Renal cortical epithelial cell (primary cell): ENCODE results near the gene FBLN7. TPM values are rescaled to one million over a fixed set of nuclear protein-coding genes. Genes with fewer than 3 reads are reported as not detected.

Experiments
- DNase-seq: peaks from one replicate; pipeline ENCODE4 v3.0.0-alpha.2; 2011; ENCODE audit warnings: low read depth
- total RNA-seq: library from RNA; depleted of rRNA; stranded (reverse); fragments of >200 nt; gene quantifications from 2 replicates; pipeline ENCODE4 v1.2.3, GENCODE V29; 2014

FBLN7 gene
- total RNA-seq, 1 donor from 2014 or later = 0.15 TPM

DNA sequence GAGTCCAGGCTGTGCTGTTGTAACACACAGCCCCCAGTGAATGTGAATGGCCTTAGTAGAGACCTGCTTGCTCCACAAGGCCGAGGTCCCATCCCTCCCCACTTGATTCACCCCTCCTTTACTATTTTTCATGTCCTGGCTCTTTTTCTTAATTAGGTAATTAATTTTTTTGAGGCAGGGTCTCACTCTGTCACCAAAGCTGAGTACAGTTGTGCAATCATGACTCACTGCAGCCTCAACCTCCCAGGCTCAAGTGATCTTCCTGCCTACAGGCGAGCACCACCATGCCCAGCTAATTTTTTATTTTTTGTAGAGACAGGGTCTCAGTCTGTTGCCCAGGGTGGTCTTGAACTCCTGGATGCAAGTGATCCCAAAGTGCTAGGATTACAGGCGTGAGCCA lies 19.3 kb downstream of the FBLN7 start:
- no peak for DNase-seq

GRCh38 chr2:112159454-112159921 lies 21.3 kb downstream of the FBLN7 start:
- no peak for DNase-seq

DNA sequence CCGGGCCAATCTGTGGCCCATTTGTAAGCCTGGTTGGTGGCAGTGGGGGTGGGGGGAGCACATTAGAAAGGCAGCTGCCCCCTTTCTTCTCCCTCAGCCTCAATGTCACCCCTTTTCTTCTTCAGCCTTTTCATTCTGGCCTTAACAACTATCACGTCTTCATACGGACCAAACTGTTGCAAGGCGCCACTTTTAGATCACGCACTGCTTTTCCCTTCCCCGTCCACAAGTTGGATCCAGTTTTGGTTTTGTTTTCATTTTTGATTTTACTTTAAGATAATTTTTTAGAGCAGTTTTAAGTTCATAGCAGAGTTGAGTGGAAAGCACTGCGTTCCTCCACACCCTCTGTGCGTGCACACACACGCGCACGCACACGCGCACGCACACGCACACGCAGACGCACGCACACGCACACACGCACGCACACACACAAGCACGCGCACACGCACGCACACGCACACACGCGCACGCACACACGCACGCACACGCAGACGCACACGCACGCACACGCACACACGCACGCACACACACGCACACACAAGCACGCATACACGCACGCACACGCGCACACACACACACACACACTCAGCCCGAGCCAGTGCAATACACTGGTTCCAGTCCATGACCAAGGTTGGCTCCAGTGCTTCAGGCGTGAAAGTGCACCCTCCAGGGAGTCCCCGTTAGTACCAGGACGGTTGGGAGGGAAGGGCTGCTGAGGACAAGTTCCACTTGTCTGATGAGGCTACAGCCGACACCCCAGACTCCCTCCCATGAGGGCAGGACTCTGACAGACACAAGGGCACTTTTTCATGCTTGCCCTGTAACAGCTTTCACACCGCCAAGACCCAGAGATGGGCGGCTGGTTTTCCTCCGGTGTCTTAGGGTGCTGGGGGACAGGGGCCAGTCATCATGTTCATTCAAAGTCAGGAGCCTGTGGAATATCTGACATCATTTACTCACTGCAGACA lies 22.4 kb downstream of the FBLN7 start:
- DNase-seq = no peak

- no peak for DNase-seq
Observed at GRCh38 chr2:112161431-112162145, 23.4 kb downstream of the FBLN7 start.

DNA sequence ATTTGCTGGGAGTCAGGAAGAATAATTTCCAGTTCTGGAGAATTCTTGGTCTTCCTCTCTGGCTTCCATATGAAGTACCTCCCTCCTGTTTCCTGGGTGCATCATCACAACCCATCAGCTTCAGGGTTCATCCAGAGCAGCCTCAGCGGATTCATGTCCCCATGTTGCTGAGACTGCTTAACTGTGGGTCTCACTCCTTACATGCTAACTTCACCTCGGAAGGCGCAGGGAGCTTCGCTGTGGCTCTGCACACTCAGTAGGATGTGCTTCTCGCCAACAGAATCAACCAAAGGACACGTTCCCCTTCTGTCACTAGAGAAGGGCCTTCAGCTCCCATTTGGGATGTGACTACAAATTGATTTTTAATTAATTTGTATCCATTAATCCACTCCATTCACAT lies 24.2 kb downstream of the FBLN7 start:
- no peak for DNase-seq

DNA sequence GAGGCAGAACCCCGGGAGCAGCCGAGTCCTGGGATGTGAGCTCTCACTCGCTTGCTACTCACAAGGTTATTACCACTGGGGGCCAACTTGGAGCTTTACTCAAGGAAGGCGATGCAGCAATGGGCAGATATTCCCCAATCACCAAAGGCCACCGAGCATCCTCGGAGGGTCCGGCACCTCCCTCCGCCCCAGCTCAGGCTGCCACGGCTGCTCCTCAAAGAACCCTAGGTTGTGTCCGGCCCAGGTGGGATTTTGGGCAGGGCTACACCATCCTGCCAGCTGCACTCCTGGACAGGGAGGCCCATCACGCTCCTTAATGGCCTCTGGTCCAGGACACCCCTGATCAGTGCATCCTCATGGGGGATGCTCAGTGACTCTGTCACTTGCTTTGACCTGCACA lies 24.8 kb downstream of the FBLN7 start:
- DNase-seq = no peak

DNA sequence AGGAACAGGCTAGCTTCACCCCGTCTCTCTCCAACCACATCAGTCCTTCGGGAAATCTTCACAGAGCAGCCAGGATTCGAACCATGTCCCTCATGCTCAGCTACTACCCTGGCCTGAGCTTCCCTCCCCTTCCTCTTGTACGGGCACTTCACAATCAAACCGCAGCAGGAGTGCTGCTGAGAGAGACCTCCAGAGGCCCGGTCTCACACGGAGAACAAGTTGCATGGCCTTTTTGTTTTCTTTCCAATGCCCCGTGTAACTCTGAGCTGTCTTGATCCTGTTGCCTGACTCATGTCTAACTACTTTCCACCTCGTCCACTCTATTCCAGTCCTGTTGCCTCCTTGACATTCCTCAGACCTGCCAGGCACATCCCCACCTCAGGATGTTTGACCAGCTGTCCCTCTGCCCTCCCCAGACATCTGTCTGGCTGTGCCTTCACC lies 25.4 kb downstream of the FBLN7 start:
- DNase-seq = no peak

GRCh38 chr2:112164876-112165275 lies 26.7 kb downstream of the FBLN7 start:
- no peak for DNase-seq

DNA sequence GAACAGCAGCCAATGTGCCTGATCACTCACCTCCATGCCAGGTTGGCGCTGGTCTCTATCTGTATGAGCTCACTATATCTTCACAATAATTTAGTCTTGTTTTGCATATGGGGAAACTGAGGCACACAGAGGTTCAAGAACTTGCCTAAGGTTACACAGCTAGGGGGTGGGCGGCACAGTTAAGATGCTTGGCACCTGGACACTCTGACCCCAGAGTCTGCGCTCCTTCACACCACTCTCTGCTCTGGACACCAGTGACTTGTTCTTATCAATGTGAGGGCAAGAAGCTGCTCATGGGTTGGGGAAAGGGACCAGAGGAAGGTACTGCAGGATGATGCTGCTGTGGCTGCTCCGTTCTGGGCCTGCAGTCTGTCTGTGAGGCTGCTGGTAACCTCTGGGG lies 27.1 kb downstream of the FBLN7 start:
- no peak for DNase-seq

- DNase-seq = no peak
Observed at GRCh38 chr2:112166806-112167499, 28.8 kb downstream of the FBLN7 start.

- DNase-seq = no peak
Observed at GRCh38 chr2:112168422-112169124, 30.4 kb downstream of the FBLN7 start.

DNA sequence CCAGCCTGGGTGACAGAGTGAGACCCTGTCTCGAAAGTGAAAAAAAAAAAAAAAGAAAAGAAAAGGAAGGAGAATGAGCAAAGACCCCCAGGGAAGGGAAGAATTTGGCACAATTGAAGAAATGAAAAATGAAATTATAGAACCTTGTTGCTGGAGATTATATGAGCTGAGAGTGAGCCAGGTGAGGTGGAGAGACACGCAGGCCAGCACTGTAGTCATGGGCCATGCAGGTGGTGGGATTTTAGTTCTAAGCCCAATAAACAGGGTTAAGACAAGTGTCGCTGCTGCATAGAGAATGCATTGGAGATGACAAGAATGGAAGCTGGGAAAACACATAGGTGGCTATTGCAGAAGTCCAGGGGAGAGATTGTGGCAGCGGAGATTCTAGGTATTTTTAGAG lies 32.3 kb downstream of the FBLN7 start:
- no peak for DNase-seq

- peak; percentile 91 for DNase-seq
Observed at GRCh38 chr2:112173646-112174319, 35.6 kb downstream of the FBLN7 start.

GRCh38 chr2:112174383-112174782 lies 36.2 kb downstream of the FBLN7 start:
- peak; percentile 46 for DNase-seq

GRCh38 chr2:112175333-112175732 lies 37.1 kb downstream of the FBLN7 start:
- no peak for DNase-seq

DNA sequence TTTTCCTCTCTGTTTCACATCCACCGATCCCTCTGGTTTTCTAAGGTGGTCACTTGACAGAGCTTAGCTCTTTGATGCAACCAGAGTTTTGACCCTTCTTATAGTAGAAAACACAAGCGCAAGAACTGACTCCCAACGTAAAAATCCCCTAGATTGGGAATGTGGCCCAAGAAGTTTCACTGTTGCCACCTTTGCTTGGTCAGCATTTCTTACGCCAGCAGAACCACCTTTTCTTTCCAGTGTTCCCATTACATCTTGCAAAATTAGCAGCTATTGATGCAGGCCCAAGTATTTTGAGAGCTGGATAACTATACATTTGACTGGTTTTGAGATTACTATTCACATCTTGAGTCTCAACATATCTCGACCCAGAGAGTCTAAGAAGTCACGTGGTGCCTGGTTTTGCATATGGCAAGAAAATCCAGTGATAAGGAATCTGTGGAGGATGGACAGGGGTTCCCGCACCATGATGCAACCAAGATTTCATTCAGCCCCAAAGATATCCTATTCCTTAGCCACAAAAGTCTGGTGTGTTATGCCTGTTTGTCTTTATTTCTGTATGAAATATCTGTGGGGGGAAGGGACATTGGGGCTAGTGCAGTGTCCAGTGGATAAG lies 37.9 kb downstream of the FBLN7 start:
- no peak for DNase-seq

DNA sequence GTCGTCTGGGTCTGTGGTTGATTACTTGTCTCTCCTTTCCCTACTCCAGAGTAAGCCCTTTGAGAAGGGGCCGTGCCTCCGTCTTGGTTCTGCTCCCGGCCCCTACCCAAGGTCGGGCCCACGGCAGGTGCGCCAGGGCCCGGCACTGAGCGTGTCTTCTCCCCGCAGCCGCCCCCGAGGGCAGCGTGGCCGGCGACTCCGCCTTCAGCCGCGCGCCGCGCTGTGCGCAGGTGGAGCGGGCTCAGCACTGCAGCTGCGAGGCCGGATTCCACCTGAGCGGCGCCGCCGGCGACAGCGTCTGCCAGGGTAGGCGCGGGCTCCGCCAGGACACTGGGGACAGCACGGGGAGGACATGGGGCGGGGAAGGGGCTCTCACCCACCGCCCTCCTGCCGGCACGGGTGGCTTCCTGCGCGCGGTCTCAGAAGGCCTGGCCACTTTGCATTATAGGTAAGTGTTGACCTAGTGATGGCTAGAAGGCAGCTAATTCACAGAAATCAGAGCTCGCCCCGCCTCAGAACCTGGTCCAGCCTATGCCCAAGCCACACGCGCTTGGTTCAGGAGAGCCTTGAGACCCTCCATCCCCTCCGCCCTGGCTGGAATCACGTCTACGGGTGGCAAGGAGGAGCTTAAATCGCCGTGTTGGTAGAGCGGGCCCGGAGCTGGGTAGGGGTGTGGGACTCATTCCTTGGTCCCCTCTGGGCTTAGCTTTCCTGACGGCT lies 43.5 kb downstream of the FBLN7 start:
- DNase-seq = no peak

DNA sequence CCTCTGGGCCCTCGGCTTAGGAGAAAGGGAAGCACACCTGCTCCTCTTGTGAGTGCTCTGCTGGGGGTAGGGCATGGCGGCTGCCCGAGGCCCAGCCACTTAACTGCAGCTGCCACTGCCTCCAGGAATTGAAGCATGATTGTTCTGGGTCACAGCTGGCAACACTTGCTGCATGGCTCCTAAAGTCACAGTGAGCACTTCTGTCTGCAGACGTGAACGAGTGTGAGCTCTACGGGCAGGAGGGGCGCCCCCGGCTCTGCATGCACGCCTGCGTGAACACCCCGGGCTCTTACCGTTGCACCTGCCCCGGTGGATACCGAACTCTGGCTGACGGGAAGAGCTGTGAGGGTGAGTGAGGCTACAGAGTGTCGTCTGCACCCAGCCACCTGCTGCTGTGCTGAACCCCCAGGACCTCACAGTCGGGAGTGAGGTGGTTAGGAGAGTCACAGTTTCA lies 44.4 kb downstream of the FBLN7 start:
- DNase-seq = no peak

- no peak for DNase-seq
Observed at GRCh38 chr2:112183327-112184025, 45.3 kb downstream of the FBLN7 start.
